HEK293 (cell line): ENCODE measurements around the gene RALA.

Experiments used
- HOXD13 ChIP-seq: sonication (generic); formaldehyde crosslinking; IDR thresholded peaks from 2 replicates; pipeline ENCODE4 v1.8.0; 2022; ENCODE audit warnings: missing genetic modification reagents, borderline replicate concordance
- TCF7L2 ChIP-seq: IDR thresholded peaks from 2 replicates; pipeline ENCODE4 v1.6.1; 2011; ENCODE audit warnings: low read depth, mild to moderate bottlenecking, inconsistent platforms, low read length, moderate library complexity, borderline replicate concordance
- ZBTB1 ChIP-seq: fragments of 450-650 bp; formaldehyde crosslinking; IDR thresholded peaks from 2 replicates; pipeline ENCODE4 v1.5.1; 2016; ENCODE audit warnings: missing biosample characterization, missing genetic modification characterization
- ZBTB7A ChIP-seq: fragments of 450-650 bp; formaldehyde crosslinking; IDR thresholded peaks from 2 replicates; pipeline ENCODE4 v1.5.1; 2016; ENCODE audit warnings: low read depth, missing biosample characterization, missing genetic modification characterization
- ZFP3 ChIP-seq: fragments of 450-650 bp; formaldehyde crosslinking; IDR thresholded peaks from 2 replicates; pipeline ENCODE4 v1.5.1; 2016; ENCODE audit warnings: low read depth, missing biosample characterization, missing genetic modification characterization
- ZNF19 ChIP-seq: fragments of 450-650 bp; formaldehyde crosslinking; IDR thresholded peaks from 2 replicates; pipeline ENCODE4; 2016; ENCODE audit warnings: missing biosample characterization, missing genetic modification characterization, low read depth
- ZNF221 ChIP-seq: fragments of 450-650 bp; formaldehyde crosslinking; IDR thresholded peaks from 2 replicates; pipeline ENCODE4 v1.5.1; 2017; ENCODE audit warnings: missing biosample characterization, missing genetic modification characterization, borderline replicate concordance
- ZNF624 ChIP-seq: fragments of 450-650 bp; formaldehyde crosslinking; IDR thresholded peaks from 2 replicates; pipeline ENCODE4 v1.5.1; 2017; ENCODE audit warnings: missing biosample characterization, missing genetic modification characterization
- ZNF76 ChIP-seq: fragments of 450-650 bp; formaldehyde crosslinking; IDR thresholded peaks from 2 replicates; pipeline ENCODE4; 2016; ENCODE audit warnings: low read depth, missing biosample characterization, missing genetic modification characterization, borderline replicate concordance
- ZSCAN23 ChIP-seq: fragments of 450-650 bp; formaldehyde crosslinking; IDR thresholded peaks from 2 replicates; pipeline ENCODE4 v1.5.1; 2016; ENCODE audit warnings: missing biosample characterization, missing genetic modification characterization
- TF ChIP-seq, protein P1 (sequence below): fragments of 450-650 bp; formaldehyde crosslinking; IDR thresholded peaks from 2 replicates; pipeline ENCODE4 v1.5.1; 2016; ENCODE audit warnings: missing biosample characterization, missing genetic modification characterization
- TF ChIP-seq, protein P2 (sequence below): fragments of 450-650 bp; formaldehyde crosslinking; IDR thresholded peaks from 2 replicates; pipeline ENCODE4 v1.5.1; 2016; ENCODE audit warnings: missing biosample characterization, missing genetic modification characterization
- TF ChIP-seq, protein P3 (sequence below): fragments of 450-650 bp; formaldehyde crosslinking; IDR thresholded peaks from 2 replicates; pipeline ENCODE4 v1.5.1; 2016; ENCODE audit warnings: missing biosample characterization, missing genetic modification characterization
- TF ChIP-seq, protein P4 (sequence below): fragments of 450-650 bp; formaldehyde crosslinking; IDR thresholded peaks from 2 replicates; pipeline ENCODE4 v1.5.1; 2017; ENCODE audit warnings: missing biosample characterization, missing genetic modification characterization

DNA sequence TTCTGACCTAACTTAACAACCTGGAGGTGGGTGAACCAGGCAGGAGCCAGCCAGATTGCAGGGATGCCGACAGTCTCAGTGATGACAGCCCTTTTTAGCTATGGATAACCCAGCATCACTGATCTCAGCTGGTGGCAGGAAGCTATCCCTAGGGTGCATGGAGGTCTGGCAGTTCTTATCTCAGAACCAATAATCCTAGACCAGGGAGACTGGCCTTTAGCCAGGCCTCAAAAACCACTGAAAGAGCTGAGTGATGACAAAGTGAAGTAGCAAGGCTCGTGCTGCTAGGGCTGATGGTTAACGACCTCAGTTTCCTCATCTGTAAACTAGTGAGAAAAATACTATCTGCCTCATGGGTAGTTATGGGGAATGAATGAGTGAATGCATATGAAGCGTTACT is 112.5 kb downstream of the RALA start:
- TF ChIP-seq, protein P1, sequence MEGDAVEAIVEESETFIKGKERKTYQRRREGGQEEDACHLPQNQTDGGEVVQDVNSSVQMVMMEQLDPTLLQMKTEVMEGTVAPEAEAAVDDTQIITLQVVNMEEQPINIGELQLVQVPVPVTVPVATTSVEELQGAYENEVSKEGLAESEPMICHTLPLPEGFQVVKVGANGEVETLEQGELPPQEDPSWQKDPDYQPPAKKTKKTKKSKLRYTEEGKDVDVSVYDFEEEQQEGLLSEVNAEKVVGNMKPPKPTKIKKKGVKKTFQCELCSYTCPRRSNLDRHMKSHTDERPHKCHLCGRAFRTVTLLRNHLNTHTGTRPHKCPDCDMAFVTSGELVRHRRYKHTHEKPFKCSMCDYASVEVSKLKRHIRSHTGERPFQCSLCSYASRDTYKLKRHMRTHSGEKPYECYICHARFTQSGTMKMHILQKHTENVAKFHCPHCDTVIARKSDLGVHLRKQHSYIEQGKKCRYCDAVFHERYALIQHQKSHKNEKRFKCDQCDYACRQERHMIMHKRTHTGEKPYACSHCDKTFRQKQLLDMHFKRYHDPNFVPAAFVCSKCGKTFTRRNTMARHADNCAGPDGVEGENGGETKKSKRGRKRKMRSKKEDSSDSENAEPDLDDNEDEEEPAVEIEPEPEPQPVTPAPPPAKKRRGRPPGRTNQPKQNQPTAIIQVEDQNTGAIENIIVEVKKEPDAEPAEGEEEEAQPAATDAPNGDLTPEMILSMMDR (tag by site-specific recombination) = no peak
- TF ChIP-seq ZBTB7A (tag by site-specific recombination) (no peak), ZNF19 (tag by site-specific recombination) (no peak), HOXD13 (CRISPR knock-in tag) (no peak), ZNF624 (tag by site-specific recombination) (no peak), ZNF76 (no peak), TCF7L2 (no peak), ZBTB1 (tag by site-specific recombination) (no peak), ZNF221 (tag by site-specific recombination) (no peak), ZSCAN23 (tag by site-specific recombination) (no peak), ZFP3 (tag by site-specific recombination) (no peak)
- TF ChIP-seq, protein P2, sequence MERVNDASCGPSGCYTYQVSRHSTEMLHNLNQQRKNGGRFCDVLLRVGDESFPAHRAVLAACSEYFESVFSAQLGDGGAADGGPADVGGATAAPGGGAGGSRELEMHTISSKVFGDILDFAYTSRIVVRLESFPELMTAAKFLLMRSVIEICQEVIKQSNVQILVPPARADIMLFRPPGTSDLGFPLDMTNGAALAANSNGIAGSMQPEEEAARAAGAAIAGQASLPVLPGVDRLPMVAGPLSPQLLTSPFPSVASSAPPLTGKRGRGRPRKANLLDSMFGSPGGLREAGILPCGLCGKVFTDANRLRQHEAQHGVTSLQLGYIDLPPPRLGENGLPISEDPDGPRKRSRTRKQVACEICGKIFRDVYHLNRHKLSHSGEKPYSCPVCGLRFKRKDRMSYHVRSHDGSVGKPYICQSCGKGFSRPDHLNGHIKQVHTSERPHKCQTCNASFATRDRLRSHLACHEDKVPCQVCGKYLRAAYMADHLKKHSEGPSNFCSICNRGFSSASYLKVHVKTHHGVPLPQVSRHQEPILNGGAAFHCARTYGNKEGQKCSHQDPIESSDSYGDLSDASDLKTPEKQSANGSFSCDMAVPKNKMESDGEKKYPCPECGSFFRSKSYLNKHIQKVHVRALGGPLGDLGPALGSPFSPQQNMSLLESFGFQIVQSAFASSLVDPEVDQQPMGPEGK (tag by site-specific recombination) = no peak
- TF ChIP-seq, protein P3, sequence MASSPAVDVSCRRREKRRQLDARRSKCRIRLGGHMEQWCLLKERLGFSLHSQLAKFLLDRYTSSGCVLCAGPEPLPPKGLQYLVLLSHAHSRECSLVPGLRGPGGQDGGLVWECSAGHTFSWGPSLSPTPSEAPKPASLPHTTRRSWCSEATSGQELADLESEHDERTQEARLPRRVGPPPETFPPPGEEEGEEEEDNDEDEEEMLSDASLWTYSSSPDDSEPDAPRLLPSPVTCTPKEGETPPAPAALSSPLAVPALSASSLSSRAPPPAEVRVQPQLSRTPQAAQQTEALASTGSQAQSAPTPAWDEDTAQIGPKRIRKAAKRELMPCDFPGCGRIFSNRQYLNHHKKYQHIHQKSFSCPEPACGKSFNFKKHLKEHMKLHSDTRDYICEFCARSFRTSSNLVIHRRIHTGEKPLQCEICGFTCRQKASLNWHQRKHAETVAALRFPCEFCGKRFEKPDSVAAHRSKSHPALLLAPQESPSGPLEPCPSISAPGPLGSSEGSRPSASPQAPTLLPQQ = no peak
- TF ChIP-seq, protein P4, sequence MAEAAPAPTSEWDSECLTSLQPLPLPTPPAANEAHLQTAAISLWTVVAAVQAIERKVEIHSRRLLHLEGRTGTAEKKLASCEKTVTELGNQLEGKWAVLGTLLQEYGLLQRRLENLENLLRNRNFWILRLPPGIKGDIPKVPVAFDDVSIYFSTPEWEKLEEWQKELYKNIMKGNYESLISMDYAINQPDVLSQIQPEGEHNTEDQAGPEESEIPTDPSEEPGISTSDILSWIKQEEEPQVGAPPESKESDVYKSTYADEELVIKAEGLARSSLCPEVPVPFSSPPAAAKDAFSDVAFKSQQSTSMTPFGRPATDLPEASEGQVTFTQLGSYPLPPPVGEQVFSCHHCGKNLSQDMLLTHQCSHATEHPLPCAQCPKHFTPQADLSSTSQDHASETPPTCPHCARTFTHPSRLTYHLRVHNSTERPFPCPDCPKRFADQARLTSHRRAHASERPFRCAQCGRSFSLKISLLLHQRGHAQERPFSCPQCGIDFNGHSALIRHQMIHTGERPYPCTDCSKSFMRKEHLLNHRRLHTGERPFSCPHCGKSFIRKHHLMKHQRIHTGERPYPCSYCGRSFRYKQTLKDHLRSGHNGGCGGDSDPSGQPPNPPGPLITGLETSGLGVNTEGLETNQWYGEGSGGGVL (tag by site-specific recombination) = no peak
